Measurements from ENCODE around the gene ZFP92. TPM values are rescaled to one million over a fixed set of nuclear protein-coding genes. Genes with fewer than 3 reads are reported as not detected.

Gene ZFP92
- polyA plus RNA-seq, 1 donor from 2014 or later, result not detected

- H3F3A ChIP-seq (ENCODE audit: insufficient read depth, low read length, poor library complexity, severe bottlenecking), result no peaks in the 10 kb centered on the region
- H3K27me3 ChIP-seq (ENCODE audit: insufficient read depth, low read depth, low read length), result no peaks in the 10 kb centered on the region
- H3K79me2 ChIP-seq (replicated peaks; ENCODE audit: insufficient read depth, low read length), result no peaks in the 10 kb centered on the region
- TF ChIP-seq RAD21 (conservative IDR thresholded peaks at IDR 0.05) (no peak), EP300 (conservative IDR thresholded peaks at IDR 0.05; ENCODE audit: poor library complexity, severe bottlenecking) (no peak), SMC3 (conservative IDR thresholded peaks at IDR 0.05; ENCODE audit: poor library complexity) (no peak)
- no peaks in the 10 kb centered on the region for H3K36me3 ChIP-seq (ENCODE audit: insufficient read depth, low read length)
- no peak overlapping the region for H2AFZ ChIP-seq (ENCODE audit: low read depth, low read length)
- no peak overlapping the region for H3K9ac ChIP-seq (ENCODE audit: low read length)
- H3K4me2 ChIP-seq (ENCODE audit: low read length), result no peak overlapping the region
- no peak overlapping the region for H3K4me3 ChIP-seq (ENCODE audit: low read length)
- H3K9me3 ChIP-seq (ENCODE audit: low read length), result no peaks in the 10 kb centered on the region
- no peaks in the 10 kb centered on the region for H3K9me2 ChIP-seq (ENCODE audit: insufficient read depth, low read length)
- H3K27ac ChIP-seq (ENCODE audit: low read length), result no peak overlapping the region
- H4K20me1 ChIP-seq (ENCODE audit: insufficient read depth), result no peaks in the 10 kb centered on the region
Measured at GRCh38 chrX:153379971-153380581, 31.2 kb upstream of the ZFP92 start.

GRCh38 chrX:153380691-153381090 lies 30.6 kb upstream of the ZFP92 start:
- H3K4me2 ChIP-seq (ENCODE audit: low read length), result no peak overlapping the region
- H4K20me1 ChIP-seq (ENCODE audit: insufficient read depth), result no peaks in the 10 kb centered on the region
- no peaks in the 10 kb centered on the region for H3K9me2 ChIP-seq (ENCODE audit: insufficient read depth, low read length)
- H3K79me2 ChIP-seq (replicated peaks; ENCODE audit: insufficient read depth, low read length), result no peaks in the 10 kb centered on the region
- no peak overlapping the region for H3K9ac ChIP-seq (ENCODE audit: low read length)
- no peak for TF ChIP-seq CTCF (IDR thresholded peaks at IDR 0.05; ENCODE audit: poor library complexity, severe bottlenecking)
- TF ChIP-seq SMC3 (conservative IDR thresholded peaks at IDR 0.05; ENCODE audit: poor library complexity), result no peak
- no peak for TF ChIP-seq RAD21 (conservative IDR thresholded peaks at IDR 0.05)
- TF ChIP-seq EZH2 (IDR thresholded peaks at IDR 0.05; ENCODE audit: borderline replicate concordance, insufficient read depth, low read length, poor library complexity, severe bottlenecking), result no peak
- no peak for TF ChIP-seq POLR2AphosphoS5 (IDR thresholded peaks at IDR 0.05)
- TF ChIP-seq EP300 (conservative IDR thresholded peaks at IDR 0.05; ENCODE audit: poor library complexity, severe bottlenecking), result no peak
- no peak for TF ChIP-seq MXI1 (conservative IDR thresholded peaks at IDR 0.05; ENCODE audit: poor library complexity, severe bottlenecking)
- no peak for TF ChIP-seq REST (IDR thresholded peaks at IDR 0.05; ENCODE audit: borderline replicate concordance)
- TF ChIP-seq TAF1 (IDR thresholded peaks at IDR 0.05; ENCODE audit: low read depth), result no peak
- H3K36me3 ChIP-seq (ENCODE audit: insufficient read depth, low read length), result no peaks in the 10 kb centered on the region
- H3K27ac ChIP-seq (ENCODE audit: low read length), result peak overlapping the region; percentile 37
- no peaks in the 10 kb centered on the region for H3K27me3 ChIP-seq (ENCODE audit: insufficient read depth, low read depth, low read length)
- H3F3A ChIP-seq (ENCODE audit: insufficient read depth, low read length, poor library complexity, severe bottlenecking), result no peaks in the 10 kb centered on the region
- H3K9me3 ChIP-seq (ENCODE audit: low read length), result no peaks in the 10 kb centered on the region
- H3K4me3 ChIP-seq (ENCODE audit: low read length), result no peak overlapping the region
- no peak overlapping the region for H2AFZ ChIP-seq (ENCODE audit: low read depth, low read length)

Data from neural cell (in vitro differentiated cells).